Measurements from ENCODE around the gene TPBG.
"Not testable (repeated sequence)": the region's sequence is repeated elsewhere in the genome, so short reads cannot be mapped to it uniquely, and the experiment has no call there.

- TF ChIP-seq, protein P1, sequence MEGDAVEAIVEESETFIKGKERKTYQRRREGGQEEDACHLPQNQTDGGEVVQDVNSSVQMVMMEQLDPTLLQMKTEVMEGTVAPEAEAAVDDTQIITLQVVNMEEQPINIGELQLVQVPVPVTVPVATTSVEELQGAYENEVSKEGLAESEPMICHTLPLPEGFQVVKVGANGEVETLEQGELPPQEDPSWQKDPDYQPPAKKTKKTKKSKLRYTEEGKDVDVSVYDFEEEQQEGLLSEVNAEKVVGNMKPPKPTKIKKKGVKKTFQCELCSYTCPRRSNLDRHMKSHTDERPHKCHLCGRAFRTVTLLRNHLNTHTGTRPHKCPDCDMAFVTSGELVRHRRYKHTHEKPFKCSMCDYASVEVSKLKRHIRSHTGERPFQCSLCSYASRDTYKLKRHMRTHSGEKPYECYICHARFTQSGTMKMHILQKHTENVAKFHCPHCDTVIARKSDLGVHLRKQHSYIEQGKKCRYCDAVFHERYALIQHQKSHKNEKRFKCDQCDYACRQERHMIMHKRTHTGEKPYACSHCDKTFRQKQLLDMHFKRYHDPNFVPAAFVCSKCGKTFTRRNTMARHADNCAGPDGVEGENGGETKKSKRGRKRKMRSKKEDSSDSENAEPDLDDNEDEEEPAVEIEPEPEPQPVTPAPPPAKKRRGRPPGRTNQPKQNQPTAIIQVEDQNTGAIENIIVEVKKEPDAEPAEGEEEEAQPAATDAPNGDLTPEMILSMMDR (conservative IDR thresholded peaks at IDR 0.05; ENCODE audit: low read depth, low read length), result not testable (repeated sequence)
- TF ChIP-seq EZH2phosphoT487 (IDR thresholded peaks at IDR 0.05; ENCODE audit: borderline replicate concordance, low read length); EZH2 (IDR thresholded peaks at IDR 0.05; ENCODE audit: low read length, unreplicated experiment): not testable (repeated sequence)
Measured at GRCh38 chr6:82394770-82395169, 31.2 kb downstream of the TPBG start.
